Large intestine (tissue), 3 donors: ENCODE measurements around the gene CD177. TPM values are rescaled to one million over a fixed set of nuclear protein-coding genes. Genes with fewer than 3 reads are reported as not detected.
"Not testable (repeated sequence)": the region's sequence is repeated elsewhere in the genome, so short reads cannot be mapped to it uniquely, and the experiment has no call there.

Experiments
- DNase-seq, 2 donors: peaks; one replicate each; pipeline versions ENCODE4 v3.0.0 to v3.0.0-alpha.2; 2013
- H3K27ac ChIP-seq: one replicate; pipeline ENCODE4 v1.5.1; 2013; ENCODE audit warnings: low read length
- H3K27me3 ChIP-seq: 2 replicates; pipeline ENCODE4 v1.6.1; 2013; ENCODE audit warnings: low read length; ENCODE audit not compliant: control insufficient read depth, insufficient read depth
- H3K36me3 ChIP-seq: 2 replicates; pipeline ENCODE4 v1.6.1; 2013; ENCODE audit warnings: low read length; ENCODE audit not compliant: control insufficient read depth, insufficient read depth
- H3K4me1 ChIP-seq: one replicate; pipeline ENCODE4 v1.6.1; 2013; ENCODE audit warnings: low read length; ENCODE audit not compliant: control insufficient read depth, insufficient read depth
- H3K4me3 ChIP-seq: one replicate; pipeline ENCODE4 v1.5.1; 2013; ENCODE audit warnings: low read length
- H3K9me3 ChIP-seq: one replicate; pipeline ENCODE4 v1.6.1; 2013; ENCODE audit warnings: mild to moderate bottlenecking, low read depth, low read length, moderate library complexity; ENCODE audit not compliant: control insufficient read depth
- WGBS: methylation state at CpG from one replicate; pipeline ENCODE4 v1.1.5; 2013; ENCODE audit warnings: low lambda C conversion rate; ENCODE audit not compliant: insufficient coverage; 5-methylcytosine and 5-hydroxymethylcytosine counted together
- polyA plus RNA-seq: library from polyadenylated mRNA; unstranded; fragments of 120-200 nt; gene quantifications from one replicate; pipeline ENCODE4 v1.2.1, GENCODE V29; 2013

CD177 gene
- polyA plus RNA-seq, 1 donor, result 0.43 TPM

DNA sequence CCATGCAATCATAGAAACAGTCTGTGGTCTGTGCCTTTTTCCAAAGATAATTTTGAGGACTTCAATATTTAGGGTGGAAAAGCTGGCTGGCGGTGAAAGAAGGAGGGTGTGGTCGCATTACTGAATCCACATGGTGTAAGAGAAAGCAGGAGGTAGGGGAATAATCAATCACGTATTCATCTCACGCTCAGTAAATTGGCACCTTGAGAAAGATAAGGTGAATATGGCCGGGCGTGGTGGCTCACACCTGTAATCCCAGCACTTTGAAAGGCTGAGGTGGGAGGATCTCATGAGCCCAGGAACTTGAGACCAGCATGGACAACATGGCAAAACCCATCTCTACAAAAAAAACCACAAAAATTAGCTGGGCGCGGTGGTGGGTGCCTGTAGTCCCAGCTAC lies 3.7 kb upstream of the CD177 start:
- no CpG with 5 or more reads among the region's 8 CpGs for WGBS
- not testable (repeated sequence) for H3K27ac ChIP-seq, H3K4me1 ChIP-seq, H3K4me3 ChIP-seq, H3K9me3 ChIP-seq, H3K36me3 ChIP-seq, DNase-seq
- H3K27me3 ChIP-seq, result peaks cover 12% of the 10 kb centered on the region

DNA sequence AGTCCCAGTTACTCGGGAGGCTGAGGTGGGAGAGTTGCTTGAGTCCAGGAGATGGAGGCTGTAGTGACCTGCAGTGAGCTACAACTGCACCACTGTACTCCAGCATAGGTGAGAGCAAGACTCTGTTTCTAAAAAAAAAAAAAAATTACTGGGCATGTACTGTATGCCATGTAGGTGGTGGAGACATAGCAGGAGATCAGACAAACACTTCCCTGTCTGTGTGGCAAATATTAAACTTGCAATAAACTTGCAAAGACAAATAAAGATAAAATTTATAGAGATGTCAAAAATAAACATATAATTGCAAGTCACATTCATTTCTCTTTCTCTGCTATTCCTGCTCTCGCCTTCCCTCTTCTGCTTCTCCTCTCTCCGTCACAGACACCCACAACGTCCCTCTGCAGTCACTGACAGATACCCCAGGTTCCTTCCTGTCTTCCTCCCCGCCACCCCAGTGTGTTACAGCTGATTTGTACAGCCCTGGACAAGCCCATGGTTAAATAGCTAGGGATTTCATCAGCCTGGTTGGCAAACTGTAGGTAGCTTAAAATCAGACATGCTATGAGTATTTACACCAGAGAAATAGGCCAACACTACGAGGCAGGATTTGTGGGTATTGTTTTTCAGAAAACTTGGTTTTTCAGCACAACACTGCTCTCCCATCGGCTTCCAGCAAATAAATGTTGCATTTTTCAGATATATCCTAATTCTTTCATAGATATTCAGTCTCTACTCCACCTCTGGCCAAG lies 1.3 kb upstream of the CD177 start:
- H3K9me3 ChIP-seq, result no peaks in the 10 kb centered on the region
- no peak overlapping the region for H3K27ac ChIP-seq
- H3K36me3 ChIP-seq, result no peaks in the 10 kb centered on the region
- DNase-seq, result no peak
- no peaks in the 10 kb centered on the region for H3K4me1 ChIP-seq
- WGBS, result 80% methylated on average over 1 of the region's 7 CpGs
- peaks cover 12% of the 10 kb centered on the region for H3K27me3 ChIP-seq
- H3K4me3 ChIP-seq, result no peak overlapping the region

DNA sequence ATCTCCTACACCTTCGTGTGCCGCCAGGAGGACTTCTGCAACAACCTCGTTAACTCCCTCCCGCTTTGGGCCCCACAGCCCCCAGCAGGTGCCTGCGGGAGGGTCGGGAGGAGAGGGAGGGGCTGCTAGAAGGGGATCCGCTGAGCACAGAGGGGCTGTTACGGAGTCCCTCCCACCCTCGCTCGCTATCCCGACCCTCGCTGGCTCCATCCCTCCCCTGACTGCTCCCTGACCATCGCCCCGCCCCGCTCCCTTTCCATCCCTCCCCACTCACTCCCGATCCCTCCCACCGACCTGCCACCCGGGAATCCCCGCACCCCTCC lies 780 bp downstream of the CD177 start:
- Histone ChIP-seq H3K4me3 (no peak overlapping the region), H3K27ac (no peak overlapping the region), H3K9me3 (no peaks in the 10 kb centered on the region), H3K4me1 (no peaks in the 10 kb centered on the region), H3K36me3 (no peaks in the 10 kb centered on the region), H3K27me3 (peaks cover 12% of the 10 kb centered on the region)
- no peak for DNase-seq
- WGBS, result no CpG with 5 or more reads among the region's 19 CpGs

DNA sequence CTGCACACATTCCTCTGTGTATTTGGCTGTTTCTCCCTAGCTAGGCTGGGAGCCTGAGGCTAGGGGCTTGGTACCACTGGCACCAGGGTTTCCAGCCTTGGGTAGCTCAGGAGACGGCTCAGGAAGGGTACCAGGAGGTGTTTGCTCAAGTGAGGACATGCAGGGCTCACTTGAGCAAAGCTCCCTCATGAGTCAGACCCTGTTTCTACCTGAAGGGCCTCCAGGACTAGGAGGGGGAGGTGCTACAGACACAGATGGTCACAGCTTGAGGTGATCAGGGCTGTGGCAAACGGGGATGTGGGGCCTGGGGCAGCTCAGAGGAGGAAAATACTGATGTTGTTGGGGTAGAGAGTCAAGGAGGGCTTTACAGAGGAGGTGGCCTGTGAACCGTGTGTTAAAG lies 3.3 kb downstream of the CD177 start:
- peaks cover 12% of the 10 kb centered on the region for H3K27me3 ChIP-seq
- not testable (repeated sequence) for H3K4me1 ChIP-seq, DNase-seq, H3K4me3 ChIP-seq, H3K27ac ChIP-seq, H3K9me3 ChIP-seq, H3K36me3 ChIP-seq
- no CpG with 5 or more reads among the region's 3 CpGs for WGBS

DNA sequence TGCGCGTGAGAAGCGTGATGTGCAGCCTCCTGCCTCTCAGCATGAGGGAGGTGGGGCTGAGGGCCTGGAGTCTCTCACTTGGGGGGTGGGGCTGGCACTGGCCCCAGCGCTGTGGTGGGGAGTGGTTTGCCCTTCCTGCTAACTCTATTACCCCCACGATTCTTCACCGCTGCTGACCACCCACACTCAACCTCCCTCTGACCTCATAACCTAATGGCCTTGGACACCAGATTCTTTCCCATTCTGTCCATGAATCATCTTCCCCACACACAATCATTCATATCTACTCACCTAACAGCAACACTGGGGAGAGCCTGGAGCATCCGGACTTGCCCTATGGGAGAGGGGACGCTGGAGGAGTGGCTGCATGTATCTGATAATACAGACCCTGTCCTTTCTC lies 8.7 kb downstream of the CD177 start:
- Histone ChIP-seq H3K9me3 (no peaks in the 10 kb centered on the region), H3K36me3 (no peaks in the 10 kb centered on the region), H3K4me3 (no peak overlapping the region), H3K4me1 (no peaks in the 10 kb centered on the region), H3K27me3 (no peaks in the 10 kb centered on the region), H3K27ac (no peak overlapping the region)
- WGBS, result 80% methylated on average over 2 of the region's 8 CpGs
- DNase-seq, result no peak

- Histone ChIP-seq H3K4me1 (no peaks in the 10 kb centered on the region), H3K4me3 (no peak overlapping the region), H3K27ac (no peak overlapping the region), H3K27me3 (no peaks in the 10 kb centered on the region), H3K9me3 (no peaks in the 10 kb centered on the region), H3K36me3 (no peaks in the 10 kb centered on the region)
- no CpG with 5 or more reads among the region's 11 CpGs for WGBS
- no peak for DNase-seq
Measured at GRCh38 chr19:43362745-43363144, 9.3 kb downstream of the CD177 start.

GRCh38 chr19:43365677-43366076 lies 12.2 kb downstream of the CD177 start:
- not testable (repeated sequence) for H3K4me1 ChIP-seq, H3K27me3 ChIP-seq, H3K27ac ChIP-seq, H3K4me3 ChIP-seq, H3K36me3 ChIP-seq, DNase-seq, H3K9me3 ChIP-seq
- WGBS, result no CpG with 5 or more reads among the region's 9 CpGs

DNA sequence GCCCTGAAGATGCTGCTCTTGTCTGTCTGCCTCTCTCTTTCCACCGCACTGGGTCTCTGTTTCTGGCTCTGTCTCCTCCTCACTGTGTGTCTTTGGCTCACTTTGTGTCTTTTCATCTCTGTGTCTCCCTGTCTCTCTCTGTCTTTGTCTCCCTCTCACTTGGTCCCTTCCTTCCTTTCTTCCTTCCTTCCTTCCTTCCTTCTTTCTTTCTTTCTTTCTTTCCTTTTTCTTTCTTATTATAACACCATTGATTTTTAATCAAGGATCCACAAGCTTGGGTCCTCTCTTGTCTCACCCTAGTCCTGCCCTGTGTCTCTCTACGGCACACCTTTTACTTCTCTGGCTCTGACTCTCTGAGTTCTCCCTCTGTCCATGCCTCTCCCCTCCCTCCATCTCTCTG lies 14.3 kb downstream of the CD177 start:
- WGBS, result 84% methylated on average over 2 of the region's 2 CpGs
- H3K36me3 ChIP-seq, result no peaks in the 10 kb centered on the region

GRCh38 chr19:43368897-43369296 lies 15.4 kb downstream of the CD177 start:
- H3K27ac ChIP-seq, result not testable (repeated sequence)

More for the DNA sequence above, 14.3 kb downstream of the CD177 start:
- no peak for DNase-seq
- H3K27ac ChIP-seq, result no peak overlapping the region
- no peaks in the 10 kb centered on the region for H3K27me3 ChIP-seq
- H3K4me1 ChIP-seq, result no peaks in the 10 kb centered on the region
- H3K4me3 ChIP-seq, result no peak overlapping the region
- H3K9me3 ChIP-seq, result no peaks in the 10 kb centered on the region

DNA sequence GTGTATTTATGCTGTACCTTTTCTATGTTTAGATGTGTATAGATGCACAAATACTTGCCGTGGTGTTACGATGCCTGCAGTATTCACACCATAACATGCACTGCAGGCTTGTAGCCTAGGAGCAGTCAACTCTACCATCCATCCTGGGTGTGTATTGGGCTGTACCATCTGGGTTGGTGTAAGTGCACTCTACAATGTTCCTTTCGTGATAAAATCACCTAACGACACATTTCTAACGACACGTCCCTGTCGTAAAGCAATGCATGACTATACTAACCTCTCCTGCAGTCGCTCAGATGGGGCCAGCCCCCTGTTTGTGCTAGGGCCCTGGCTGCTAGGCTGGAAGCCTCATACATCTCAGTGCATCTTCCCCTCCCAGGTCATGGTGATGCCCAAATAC lies 18.4 kb downstream of the CD177 start:
- Histone ChIP-seq H3K4me1 (no peaks in the 10 kb centered on the region), H3K27me3 (no peaks in the 10 kb centered on the region), H3K4me3 (no peak overlapping the region), H3K27ac (no peak overlapping the region), H3K36me3 (no peaks in the 10 kb centered on the region), H3K9me3 (no peaks in the 10 kb centered on the region)
- no peak for DNase-seq
- WGBS, result no CpG with 5 or more reads among the region's 8 CpGs

More at GRCh38 chr19:43368897-43369296, 15.4 kb downstream of the CD177 start:
- DNase-seq, H3K9me3 ChIP-seq, H3K4me1 ChIP-seq, H3K36me3 ChIP-seq, H3K27me3 ChIP-seq, H3K4me3 ChIP-seq: not testable (repeated sequence)
- WGBS, result no CpG with 5 or more reads among the region's 9 CpGs

DNA sequence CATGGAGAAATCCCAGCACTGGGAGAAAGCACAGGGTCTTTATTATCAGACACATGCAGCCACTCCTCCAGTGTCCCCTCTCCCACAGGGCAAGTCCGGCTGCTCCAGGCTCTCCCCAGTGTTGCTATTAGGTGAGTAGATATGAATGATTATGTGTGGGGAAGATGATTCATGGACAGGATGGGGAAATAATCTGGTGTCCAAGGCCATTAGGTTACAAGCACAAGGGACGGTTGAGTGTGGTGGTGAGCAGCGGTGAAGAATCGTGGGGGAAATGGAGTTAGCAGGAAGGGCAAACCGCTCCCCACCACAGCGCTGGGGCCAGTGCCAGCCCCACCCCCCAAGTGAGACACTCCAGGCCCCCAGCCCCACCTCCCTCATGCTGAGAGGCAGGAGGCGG lies 19.0 kb downstream of the CD177 start:
- Histone ChIP-seq H3K27ac (no peak overlapping the region), H3K36me3 (no peaks in the 10 kb centered on the region), H3K27me3 (no peaks in the 10 kb centered on the region), H3K4me3 (no peak overlapping the region), H3K4me1 (no peaks in the 10 kb centered on the region), H3K9me3 (no peaks in the 10 kb centered on the region)
- no peak for DNase-seq
- WGBS, result no CpG with 5 or more reads among the region's 7 CpGs
